H1 (cell line): Measurements from ENCODE around the gene SSTR5. TPM values are rescaled to one million over a fixed set of nuclear protein-coding genes. Genes with fewer than 3 reads are reported as not detected.

Experiments used
- CTCF ChIA-PET: fragments of 300-600 bp; sonication (Branson Sonifier 250); formaldehyde crosslinking; loops from one replicate; lab custom pipeline; 2021; ENCODE audit not compliant: partially characterized antibody; lab: Charles Lee
- POLR2A ChIA-PET: fragments of 300-600 bp; sonication (Branson Sonifier 250); formaldehyde crosslinking; loops from one replicate; lab custom pipeline; 2021; ENCODE audit warnings: inconsistent platforms; ENCODE audit not compliant: partially characterized antibody; lab: Charles Lee
- DNase-seq, 2 experiments: peaks; one replicate each; pipeline versions ENCODE4 v3.0.0 to v3.0.0-alpha.2; 2010 to 2022; ENCODE audit warnings: low spot score in 2 of 2, low read depth in 1 of 2, mixed read lengths in 1 of 2
- FAIRE-seq: peaks from 2 replicates; lab custom pipeline; 2011; peaks lifted over from hg19 to GRCh38; lab: Jason Lieb, UNC
- H2AFZ ChIP-seq: 2 replicates; pipeline ENCODE4 v1.8.1; 2012; ENCODE audit warnings: low read length, inconsistent platforms
- H2AK5ac ChIP-seq: 2 replicates; pipeline ENCODE4 v1.6.1; 2013; ENCODE audit warnings: low read depth, low read length
- H2BK120ac ChIP-seq: replicated peaks from 2 replicates; pipeline ENCODE3; 2013; ENCODE audit warnings: low read depth, low read length, inconsistent platforms
- H2BK12ac ChIP-seq: 2 replicates; pipeline ENCODE4 v1.6.1; 2013; ENCODE audit warnings: low read depth, low read length
- H2BK15ac ChIP-seq: 2 replicates; pipeline ENCODE4 v1.6.1; 2013; ENCODE audit warnings: low read length
- H2BK20ac ChIP-seq: 2 replicates; pipeline ENCODE4 v1.6.1; 2013; ENCODE audit warnings: low read length
- H2BK5ac ChIP-seq: 2 replicates; pipeline ENCODE4 v1.6.1; 2013; ENCODE audit warnings: low read depth, low read length
- H3K14ac ChIP-seq: 2 replicates; pipeline ENCODE4 v1.6.1; 2013; ENCODE audit warnings: inconsistent platforms; ENCODE audit not compliant: insufficient read length
- H3K18ac ChIP-seq: 2 replicates; pipeline ENCODE4 v1.6.1; 2013; ENCODE audit warnings: low read length; ENCODE audit errors: extremely low read depth
- H3K23ac ChIP-seq: 2 replicates; pipeline ENCODE4 v1.6.1; 2013; ENCODE audit warnings: inconsistent platforms; ENCODE audit not compliant: insufficient read length
- H3K23me2 ChIP-seq: 2 replicates; pipeline ENCODE4 v1.6.1; 2013; ENCODE audit warnings: low read depth, low read length
- H3K27ac ChIP-seq: 2 replicates; pipeline ENCODE4 v1.6.1; 2011; ENCODE audit warnings: low read depth, low read length, inconsistent platforms
- H3K27me3 ChIP-seq, 4 experiments: replicated peaks in 1 of 4; 1 replicate in 1 of 4; 2 replicates in 3 of 4; pipeline versions ENCODE4 v1.6.1 to v1.8.1; 2011 to 2013; ENCODE audit warnings: low read length in 3 of 4, mild to moderate bottlenecking in 3 of 4, inconsistent platforms in 2 of 4, mixed read lengths in 2 of 4, moderate library complexity in 1 of 4; ENCODE audit not compliant: control insufficient read depth in 3 of 4, insufficient read depth in 3 of 4; ENCODE audit errors: extremely low read depth in 1 of 4
- H3K36me3 ChIP-seq, 4 experiments: 2 replicates each; pipeline versions ENCODE4 v1.6.1 to v1.8.1; 2011 to 2013; ENCODE audit warnings: mild to moderate bottlenecking in 4 of 4, low read length in 3 of 4, moderate library complexity in 2 of 4, control low read depth in 1 of 4, inconsistent platforms in 1 of 4; ENCODE audit not compliant: insufficient read depth in 4 of 4, control insufficient read depth in 2 of 4
- H3K4ac ChIP-seq: replicated peaks from 2 replicates; pipeline ENCODE3; 2013; ENCODE audit warnings: low read length, low read depth, mixed read lengths, inconsistent platforms; ENCODE audit not compliant: insufficient read length
- H3K4me1 ChIP-seq, 4 experiments: replicated peaks in 1 of 4; 1 replicate in 1 of 4; 2 replicates in 3 of 4; pipeline versions ENCODE4 v1.6.1 to v1.8.1; 2011 to 2013; ENCODE audit warnings: low read length in 3 of 4, inconsistent platforms in 2 of 4, mixed read lengths in 1 of 4; ENCODE audit not compliant: insufficient read depth in 4 of 4, control insufficient read depth in 3 of 4
- H3K4me2 ChIP-seq, 2 experiments: 2 replicates each; pipeline versions ENCODE4 v1.6.1 to v1.8.1; 2011 to 2013; ENCODE audit warnings: low read depth in 2 of 2, low read length in 2 of 2, control low read depth in 1 of 2, inconsistent platforms in 1 of 2, mild to moderate bottlenecking in 1 of 2; ENCODE audit not compliant: insufficient read depth in 1 of 2
- H3K4me3 ChIP-seq, 4 experiments: fragments of 200-600, 300-600 bp in 1 of 4; sonication (generic), shearing (Covaris generic), sonication (Bioruptor Twin) in 1 of 4; 2 replicates each; pipeline versions ENCODE4 v1.5.1 to v1.8.1; 2011 to 2016; ENCODE audit warnings: low read length in 4 of 4, low read depth in 3 of 4, control low read depth in 2 of 4, inconsistent platforms in 2 of 4, mild to moderate bottlenecking in 2 of 4, mixed read lengths in 1 of 4, moderate library complexity in 1 of 4; ENCODE audit not compliant: insufficient read depth in 2 of 4; ENCODE audit errors: extremely low read depth in 1 of 4
- H3K56ac ChIP-seq: replicated peaks from 2 replicates; pipeline ENCODE3; 2013; ENCODE audit warnings: low read depth, mild to moderate bottlenecking, mixed read lengths, low read length, inconsistent platforms; ENCODE audit not compliant: insufficient read length
- H3K79me1 ChIP-seq: 2 replicates; pipeline ENCODE4 v1.6.1; 2013; ENCODE audit warnings: low read depth, low read length, control low read depth
- H3K79me2 ChIP-seq, 2 experiments: 2 replicates each; pipeline versions ENCODE4 v1.6.1 to v1.8.1; 2012 to 2013; ENCODE audit warnings: low read length in 2 of 2, mild to moderate bottlenecking in 2 of 2, inconsistent platforms in 1 of 2; ENCODE audit not compliant: insufficient read depth in 2 of 2, control insufficient read depth in 1 of 2
- H3K9ac ChIP-seq, 4 experiments: replicated peaks in 1 of 4; 1 replicate in 1 of 4; 2 replicates in 3 of 4; pipeline versions ENCODE4 v1.6.1 to v1.8.1; 2011 to 2013; ENCODE audit warnings: low read depth in 3 of 4, low read length in 3 of 4, control low read depth in 2 of 4, mild to moderate bottlenecking in 2 of 4, moderate library complexity in 2 of 4, inconsistent platforms in 1 of 4; ENCODE audit errors: extremely low read depth in 1 of 4
- H3K9me3 ChIP-seq, 2 experiments: 2 replicates each; pipeline versions ENCODE4 v1.6.1 to v1.8.1; 2012 to 2013; ENCODE audit warnings: mild to moderate bottlenecking in 2 of 2, moderate library complexity in 2 of 2, control low read depth in 1 of 2, inconsistent platforms in 1 of 2, low read depth in 1 of 2, low read length in 1 of 2, mixed read lengths in 1 of 2; ENCODE audit not compliant: insufficient read depth in 2 of 2
- H4K20me1 ChIP-seq, 2 experiments: replicated peaks in 1 of 2; 2 replicates each; pipeline versions ENCODE3 to v1.8.1; 2011 to 2013; ENCODE audit warnings: inconsistent platforms in 2 of 2, low read length in 2 of 2, mild to moderate bottlenecking in 1 of 2; ENCODE audit not compliant: insufficient read depth in 2 of 2, control insufficient read depth in 1 of 2
- H4K5ac ChIP-seq: 2 replicates; pipeline ENCODE4 v1.6.1; 2013; ENCODE audit warnings: low read length, low read depth, mixed read lengths, inconsistent platforms; ENCODE audit not compliant: insufficient read length
- H4K8ac ChIP-seq: 2 replicates; pipeline ENCODE4 v1.8.0; 2013; ENCODE audit warnings: mild to moderate bottlenecking, moderate library complexity, low read length, inconsistent platforms; ENCODE audit not compliant: insufficient read depth; ENCODE audit errors: extremely low read depth
- H4K91ac ChIP-seq: replicated peaks from 2 replicates; pipeline ENCODE3; 2013; ENCODE audit warnings: low read length, mixed read lengths, inconsistent platforms; ENCODE audit not compliant: insufficient read length
- ASH2L ChIP-seq: fragments of 200-600, 300-600 bp; sonication (generic); IDR thresholded peaks from one replicate; pipeline ENCODE4 v1.7.1; 2017; ENCODE audit warnings: low read length
- CBX8 ChIP-seq: fragments of 300-800, 300-1000 bp; sonication (generic); IDR thresholded peaks from 2 replicates; pipeline ENCODE4 v1.7.1; 2016; ENCODE audit warnings: low read depth, low read length, borderline replicate concordance
- CTBP2 ChIP-seq: IDR thresholded peaks from 2 replicates; pipeline ENCODE4 v1.7.0; 2011; ENCODE audit warnings: borderline replicate concordance, mild to moderate bottlenecking, moderate library complexity, mixed read lengths, low read length; ENCODE audit not compliant: insufficient read depth, insufficient read length
- GTF2F1 ChIP-seq: IDR thresholded peaks from 2 replicates; pipeline ENCODE4 v1.6.1; 2012; ENCODE audit warnings: low read depth, low read length, improper control_type of control experiment, borderline replicate concordance
- JUN ChIP-seq: IDR thresholded peaks from 2 replicates; pipeline ENCODE4 v1.6.1; 2011; ENCODE audit warnings: low read depth, mild to moderate bottlenecking, improper control_type of control experiment, low read length
- KDM1A ChIP-seq: fragments of 200-600, 300-600 bp; sonication (generic); IDR thresholded peaks from 2 replicates; pipeline ENCODE4 v1.7.1; 2016; ENCODE audit warnings: mild to moderate bottlenecking, low read length, borderline replicate concordance
- NANOG ChIP-seq: IDR thresholded peaks from 2 replicates; pipeline ENCODE4 v1.6.1; 2011; ENCODE audit warnings: low read length, low read depth, mild to moderate bottlenecking, inconsistent platforms; ENCODE audit not compliant: insufficient read depth, poor library complexity, severe bottlenecking
- NRF1 ChIP-seq: IDR thresholded peaks from 2 replicates; pipeline ENCODE4 v1.6.1; 2011; ENCODE audit warnings: mild to moderate bottlenecking, low read depth, low read length, improper control_type of control experiment
- RAD21 ChIP-seq, 2 experiments: IDR thresholded peaks in 1 of 2; conservative IDR thresholded peaks in 1 of 2; 2 replicates each; pipeline ENCODE4 v1.6.1; 2011; ENCODE audit warnings: low read depth in 2 of 2, low read length in 2 of 2, improper control_type of control experiment in 1 of 2, inconsistent platforms in 1 of 2, mild to moderate bottlenecking in 1 of 2, moderate library complexity in 1 of 2
- RBBP5 ChIP-seq: IDR thresholded peaks from 2 replicates; pipeline ENCODE4 v1.7.1; 2012; ENCODE audit warnings: low read depth, mild to moderate bottlenecking, inconsistent platforms, low read length, moderate library complexity, borderline replicate concordance
- RNF2 ChIP-seq: fragments of 200-900, 300-1000 bp; sonication (generic); IDR thresholded peaks from 2 replicates; pipeline ENCODE4 v1.7.1; 2016; ENCODE audit warnings: borderline replicate concordance, low read depth, mild to moderate bottlenecking, antibody characterized with exemption, low read length; ENCODE audit not compliant: poor library complexity, severe bottlenecking; ENCODE audit errors: missing control alignments
- SP1 ChIP-seq: IDR thresholded peaks from 2 replicates; pipeline ENCODE4 v1.6.1; 2011; ENCODE audit warnings: low read depth, low read length
- SP2 ChIP-seq: IDR thresholded peaks from 2 replicates; pipeline ENCODE4 v1.6.1; 2012; ENCODE audit warnings: mild to moderate bottlenecking, low read length, inconsistent platforms
- TAF1 ChIP-seq: IDR thresholded peaks from 2 replicates; pipeline ENCODE4 v1.6.1; 2011; ENCODE audit warnings: mild to moderate bottlenecking, low read depth, low read length
- WGBS, 2 experiments: shearing (Covaris generic) in 1 of 2; methylation state at CpG; one replicate each; pipeline versions ENCODE4 v1.1.6 to v1.1.7; 2013 to 2015; ENCODE audit warnings: low lambda C conversion rate in 2 of 2, mixed read lengths in 2 of 2, inconsistent platforms in 1 of 2, low coverage in 1 of 2, missing lambda C conversion rate in 1 of 2; ENCODE audit not compliant: insufficient replicate concordance in 2 of 2, insufficient coverage in 1 of 2, insufficient read length in 1 of 2; ENCODE audit errors: extremely low coverage in 1 of 2, missing lambda C conversion rate in 1 of 2; 5-methylcytosine and 5-hydroxymethylcytosine counted together
- polyA plus RNA-seq, 7 experiments: library from polyadenylated mRNA; depleted of rRNA in 3 of 7; stranded (reverse) in 5 of 7; unstranded in 2 of 7; fragments of >200 nt in 5 of 7; fragments of 200-250 nt in 2 of 7; gene quantifications; 1 replicate in 5 of 7; 2 replicates in 1 of 7; 4 replicates in 1 of 7; pipeline versions ENCODE4 v1.2.1 to v1.2.3, GENCODE V29; 2011 to 2013; ENCODE audit warnings: missing spikeins in 2 of 7, mixed read lengths in 2 of 7
- total RNA-seq: library from RNA; stranded (reverse); fragmentation: NEBNext Ultra II Directional; extraction: Animal tissue kit (Norgen Biotek cat#: 25700); gene quantifications from 2 replicates; pipeline ENCODE4 v1.2.1, GENCODE V29; 2021

SSTR5 gene
- total and polyA plus RNA-seq, 2 of the 8 experiments (the other 6 are each of a cell fraction or from before 2014, with no cell fraction given) = 0.56 to 0.60 TPM

DNA sequence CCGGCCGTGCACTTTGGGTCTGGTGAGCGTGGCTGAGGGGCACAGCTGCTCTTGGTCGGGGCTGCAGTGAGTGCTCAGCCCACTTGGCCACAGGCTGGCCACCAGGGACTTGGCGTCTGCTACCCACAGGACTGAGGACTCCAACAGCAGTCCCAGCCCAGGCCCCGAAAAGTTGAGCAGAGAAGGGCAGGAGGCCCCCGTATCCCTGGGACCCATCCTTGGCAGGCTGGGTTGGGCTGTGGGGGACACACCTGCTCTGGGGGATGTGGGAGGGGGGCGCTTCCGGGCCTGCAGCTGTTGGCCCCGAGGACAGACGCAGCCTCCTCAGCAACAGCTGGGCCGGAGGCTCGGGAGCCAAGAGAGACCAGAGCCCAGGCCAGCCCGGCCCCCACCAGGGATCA is 19.4 kb upstream of the SSTR5 start:
- Histone ChIP-seq H3K27ac (no peak overlapping the region), H3K23ac (no peak overlapping the region)
- CTCF ChIA-PET = no interaction called here
- TF ChIP-seq NANOG (no peak), NRF1 (no peak), RNF2 (no peak), SP1 (no peak), GTF2F1 (no peak), KDM1A (no peak), ASH2L (no peak), TAF1 (no peak), CBX8 (no peak), CTBP2 (no peak), SP2 (no peak), RAD21 (IDR thresholded peaks at IDR 0.05 in 1 of 2, conservative IDR thresholded peaks at IDR 0.05 in 1 of 2; ENCODE audit: low read depth in 2 of 2, low read length in 2 of 2) (no peak), JUN (no peak), RBBP5 (no peak)

More for the DNA sequence above, 19.4 kb upstream of the SSTR5 start:
- DNase-seq = no peak
- Histone ChIP-seq H3K4me3 (no peak overlapping the region), H3K79me1 (no peaks in the 10 kb centered on the region), H4K5ac (no peak overlapping the region), H3K79me2 (no peaks in the 10 kb centered on the region), H3K27me3 (no peaks in the 10 kb centered on the region), H3K4me1 (peaks cover 0 to 7% (median 2%) of the 10 kb centered on the region in 4 experiments; a peak in 6 of 7 replicates), H3K23me2 (no peaks in the 10 kb centered on the region), H2BK15ac (no peak overlapping the region), H2AFZ (no peak overlapping the region), H3K18ac (no peak overlapping the region), H3K14ac (no peak overlapping the region), H4K8ac (no peak overlapping the region; the same call in 1 of the 2 replicates), H3K56ac (no peak overlapping the region), H4K91ac (no peak overlapping the region), H2AK5ac (no peak overlapping the region), H2BK12ac (no peak overlapping the region), H3K9me3 (no peaks in the 10 kb centered on the region), H3K36me3 (no peaks in the 10 kb centered on the region), H3K4ac (no peak overlapping the region), H4K20me1 (no peaks in the 10 kb centered on the region), H2BK120ac (no peak overlapping the region), H2BK5ac (no peak overlapping the region), H2BK20ac (no peak overlapping the region), H3K9ac (no peak overlapping the region), H3K4me2 (no peak overlapping the region)
- 94% methylated on average over 13 of the region's 14 CpGs; no CpG with 5 or more reads in 1 of the 2 experiments for WGBS, 2 experiments
- FAIRE-seq = no peak
- POLR2A ChIA-PET = no interaction called here
